HepG2 (cell line): ENCODE results near the gene MPV17L2. TPM values are rescaled to one million over a fixed set of nuclear protein-coding genes. Genes with fewer than 3 reads are reported as not detected.

Source experiments
- BHLHE40 ChIP-seq: IDR thresholded peaks from 2 replicates; pipeline ENCODE4 v1.6.1; 2011; ENCODE audit warnings: low read length, improper control_type of control experiment
- CEBPB ChIP-seq: IDR thresholded peaks from 2 replicates; pipeline ENCODE4 v1.6.1; 2011; ENCODE audit warnings: low read depth, low read length, improper control_type of control experiment, borderline replicate concordance
- EP300 ChIP-seq, 3 experiments: sonication (generic) in 1 of 3; formaldehyde crosslinking in 1 of 3; IDR thresholded peaks; 2 replicates each; pipeline versions ENCODE4 v1.5.1 to v1.6.1; 2011 to 2020; ENCODE audit warnings: low read depth in 2 of 3, low read length in 2 of 3, borderline replicate concordance in 1 of 3, improper control_type of control experiment in 1 of 3, mild to moderate bottlenecking in 1 of 3, missing genetic modification reagents in 1 of 3, moderate library complexity in 1 of 3
- GABPB1 ChIP-seq: IDR thresholded peaks from 2 replicates; pipeline ENCODE4 v1.6.1; 2016; ENCODE audit warnings: mild to moderate bottlenecking, missing genetic modification reagents, moderate library complexity, missing compliant biosample characterization
- HES4 ChIP-seq: sonication (generic); formaldehyde crosslinking; IDR thresholded peaks from 2 replicates; pipeline ENCODE4 v1.9.0; 2021; ENCODE audit warnings: mild to moderate bottlenecking, missing genetic modification reagents, borderline replicate concordance
- MEIS2 ChIP-seq: sonication (generic); formaldehyde crosslinking; IDR thresholded peaks from 2 replicates; pipeline ENCODE4 v1.9.0; 2021; ENCODE audit warnings: mild to moderate bottlenecking, missing genetic modification reagents
- NFATC3 ChIP-seq: sonication (generic); formaldehyde crosslinking; IDR thresholded peaks from 2 replicates; pipeline ENCODE4 v1.5.1; 2020; ENCODE audit warnings: mild to moderate bottlenecking, missing genetic modification reagents
- POLR2AphosphoS2 ChIP-seq: IDR thresholded peaks from 2 replicates; pipeline ENCODE4 v1.6.1; 2011; ENCODE audit warnings: low read depth, low read length, improper control_type of control experiment
- PRMT3 ChIP-seq: sonication (generic); formaldehyde crosslinking; IDR thresholded peaks from 2 replicates; pipeline ENCODE4 v1.8.1; 2022; ENCODE audit warnings: low read depth, mild to moderate bottlenecking, moderate library complexity, missing genetic modification reagents, borderline replicate concordance
- SETDB1 ChIP-seq: sonication (generic); formaldehyde crosslinking; IDR thresholded peaks from 2 replicates; pipeline ENCODE4 v1.5.1; 2020; ENCODE audit warnings: missing genetic modification reagents, mild to moderate bottlenecking, borderline replicate concordance
- SSRP1 ChIP-seq: IDR thresholded peaks from 2 replicates; pipeline ENCODE4 v1.6.1; 2016; ENCODE audit warnings: control low read depth
- TBX2 ChIP-seq: sonication (generic); formaldehyde crosslinking; IDR thresholded peaks from 2 replicates; pipeline ENCODE4 v1.5.0; 2020; ENCODE audit warnings: missing genetic modification reagents, mild to moderate bottlenecking, borderline replicate concordance
- TFE3 ChIP-seq: IDR thresholded peaks from 2 replicates; pipeline ENCODE4 v1.6.1; 2016
- ZNF180 ChIP-seq: sonication (generic); formaldehyde crosslinking; IDR thresholded peaks from 2 replicates; pipeline ENCODE4 v1.4.0; 2020; ENCODE audit warnings: low read depth, missing genetic modification reagents, borderline replicate concordance
- ZNF30 ChIP-seq: sonication (generic); formaldehyde crosslinking; IDR thresholded peaks from 2 replicates; pipeline ENCODE4 v1.5.0; 2020; ENCODE audit warnings: mild to moderate bottlenecking, missing genetic modification reagents
- ZNF331 ChIP-seq: sonication (generic); formaldehyde crosslinking; IDR thresholded peaks from 2 replicates; pipeline ENCODE4 v1.4.0; 2020; ENCODE audit warnings: missing genetic modification reagents
- ZNF619 ChIP-seq: sonication (generic); formaldehyde crosslinking; IDR thresholded peaks from 2 replicates; pipeline ENCODE4 v1.4.0; 2020; ENCODE audit warnings: mild to moderate bottlenecking, missing genetic modification reagents
- ZNF652 ChIP-seq: IDR thresholded peaks from 2 replicates; pipeline ENCODE4 v1.6.1; 2016; ENCODE audit warnings: low read depth, borderline replicate concordance
- ZUFSP ChIP-seq: sonication (generic); formaldehyde crosslinking; IDR thresholded peaks from 2 replicates; pipeline ENCODE4 v1.9.0; 2021; ENCODE audit warnings: missing genetic modification reagents, mild to moderate bottlenecking, borderline replicate concordance
- polyA plus RNA-seq, 8 experiments: library from polyadenylated mRNA; depleted of rRNA in 3 of 8; stranded (reverse) in 7 of 8; unstranded in 1 of 8; fragments of >200 nt; fragmentation: Illumina TruSeq in 4 of 8; extraction: Trizol in 4 of 8; gene quantifications; 2 replicates each; pipeline versions ENCODE4 v1.2.1 to v1.2.3, GENCODE V29; 2011 to 2016; ENCODE audit warnings: low read depth in 4 of 8, missing spikeins in 1 of 8, mixed read lengths in 1 of 8; ENCODE audit not compliant: insufficient read depth in 1 of 8
- total RNA-seq, 5 experiments: library from RNA; depleted of rRNA; stranded (reverse); fragments of >200 nt; fragmentation: Illumina TruSeq; extraction: Trizol; gene quantifications; 2 replicates each; pipeline ENCODE4 v1.2.3, GENCODE V29; 2016; ENCODE audit warnings: low read depth in 1 of 5
- TF ChIP-seq, protein P1 (sequence below): sonication (generic); formaldehyde crosslinking; IDR thresholded peaks from 2 replicates; pipeline ENCODE4 v1.5.0; 2020; ENCODE audit warnings: missing genetic modification reagents
- TF ChIP-seq, protein P2 (sequence below): conservative IDR thresholded peaks from 2 replicates; pipeline ENCODE4 v1.6.1; 2018; ENCODE audit warnings: missing genetic modification reagents
- TF ChIP-seq, protein P3 (sequence below): sonication (generic); formaldehyde crosslinking; IDR thresholded peaks from 2 replicates; pipeline ENCODE4 v1.5.0; 2020; ENCODE audit warnings: missing genetic modification reagents, mild to moderate bottlenecking, borderline replicate concordance

Gene MPV17L2
- total and polyA plus RNA-seq, 2 of the 13 experiments (the other 11 are each of a cell fraction or from before 2014, with no cell fraction given) = 13.6 to 16.7 TPM

GRCh38 chr19:18152817-18153555 is 40.0 kb upstream of the MPV17L2 start, which contains the start of gene PIK3R2 (continued):
- TF ChIP-seq GABPB1 (CRISPR knock-in tag) = peak; percentile 54; the same call in 1 of the 2 replicates
- TF ChIP-seq HES4 (CRISPR knock-in tag) = peak; percentile 28; the same call in 1 of the 2 replicates
- TF ChIP-seq, protein P1, sequence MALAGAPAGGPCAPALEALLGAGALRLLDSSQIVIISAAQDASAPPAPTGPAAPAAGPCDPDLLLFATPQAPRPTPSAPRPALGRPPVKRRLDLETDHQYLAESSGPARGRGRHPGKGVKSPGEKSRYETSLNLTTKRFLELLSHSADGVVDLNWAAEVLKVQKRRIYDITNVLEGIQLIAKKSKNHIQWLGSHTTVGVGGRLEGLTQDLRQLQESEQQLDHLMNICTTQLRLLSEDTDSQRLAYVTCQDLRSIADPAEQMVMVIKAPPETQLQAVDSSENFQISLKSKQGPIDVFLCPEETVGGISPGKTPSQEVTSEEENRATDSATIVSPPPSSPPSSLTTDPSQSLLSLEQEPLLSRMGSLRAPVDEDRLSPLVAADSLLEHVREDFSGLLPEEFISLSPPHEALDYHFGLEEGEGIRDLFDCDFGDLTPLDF (CRISPR knock-in tag) = no peak
- TF ChIP-seq PRMT3 (CRISPR knock-in tag) = no peak; the same call in 1 of the 2 replicates
- TF ChIP-seq NFATC3 (CRISPR knock-in tag) = no peak
- no peak for TF ChIP-seq EP300 (IDR thresholded peaks at IDR 0.05; ENCODE audit: low read depth in 2 of 2, low read length in 2 of 2)
- TF ChIP-seq EP300 (CRISPR knock-in tag; IDR thresholded peaks at IDR 0.05; ENCODE audit: borderline replicate concordance) = no peak
- no peak for TF ChIP-seq SETDB1 (CRISPR knock-in tag)
- no peak for TF ChIP-seq POLR2AphosphoS2
- no peak for TF ChIP-seq CEBPB
- TF ChIP-seq ZNF331 (CRISPR knock-in tag) = no peak; the same call in 1 of the 2 replicates
- TF ChIP-seq ZNF619 (CRISPR knock-in tag) = no peak; the same call in 1 of the 2 replicates
- TF ChIP-seq ZUFSP (CRISPR knock-in tag) = no peak
- no peak for TF ChIP-seq TBX2
- TF ChIP-seq SSRP1 = no peak
- no peak for TF ChIP-seq BHLHE40
- no peak for TF ChIP-seq TFE3 (CRISPR knock-in tag)
- no peak for TF ChIP-seq ZNF180
- TF ChIP-seq, protein P2, sequence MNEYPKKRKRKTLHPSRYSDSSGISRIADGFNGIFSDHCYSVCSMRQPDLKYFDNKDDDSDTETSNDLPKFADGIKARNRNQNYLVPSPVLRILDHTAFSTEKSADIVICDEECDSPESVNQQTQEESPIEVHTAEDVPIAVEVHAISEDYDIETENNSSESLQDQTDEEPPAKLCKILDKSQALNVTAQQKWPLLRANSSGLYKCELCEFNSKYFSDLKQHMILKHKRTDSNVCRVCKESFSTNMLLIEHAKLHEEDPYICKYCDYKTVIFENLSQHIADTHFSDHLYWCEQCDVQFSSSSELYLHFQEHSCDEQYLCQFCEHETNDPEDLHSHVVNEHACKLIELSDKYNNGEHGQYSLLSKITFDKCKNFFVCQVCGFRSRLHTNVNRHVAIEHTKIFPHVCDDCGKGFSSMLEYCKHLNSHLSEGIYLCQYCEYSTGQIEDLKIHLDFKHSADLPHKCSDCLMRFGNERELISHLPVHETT (CRISPR knock-in tag) = no peak
- TF ChIP-seq ZNF30 (CRISPR knock-in tag) = no peak
- peak; percentile 49; the same call in 1 of the 2 replicates for TF ChIP-seq MEIS2
- no peak for TF ChIP-seq ZNF652 (CRISPR knock-in tag)
- TF ChIP-seq, protein P3, sequence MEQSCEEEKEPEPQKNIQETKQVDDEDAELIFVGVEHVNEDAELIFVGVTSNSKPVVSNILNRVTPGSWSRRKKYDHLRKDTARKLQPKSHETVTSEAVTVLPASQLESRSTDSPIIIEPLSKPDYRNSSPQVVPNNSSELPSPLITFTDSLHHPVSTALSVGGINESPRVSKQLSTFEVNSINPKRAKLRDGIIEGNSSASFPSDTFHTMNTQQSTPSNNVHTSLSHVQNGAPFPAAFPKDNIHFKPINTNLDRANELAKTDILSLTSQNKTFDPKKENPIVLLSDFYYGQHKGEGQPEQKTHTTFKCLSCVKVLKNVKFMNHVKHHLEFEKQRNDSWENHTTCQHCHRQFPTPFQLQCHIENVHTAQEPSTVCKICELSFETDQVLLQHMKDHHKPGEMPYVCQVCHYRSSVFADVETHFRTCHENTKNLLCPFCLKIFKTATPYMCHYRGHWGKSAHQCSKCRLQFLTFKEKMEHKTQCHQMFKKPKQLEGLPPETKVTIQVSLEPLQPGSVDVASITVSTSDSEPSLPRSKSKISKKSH (CRISPR knock-in tag) = peak; percentile 15; the same call in 1 of the 2 replicates
